ENCODE results near the gene ZNF580. TPM values are rescaled to one million over a fixed set of nuclear protein-coding genes. Genes with fewer than 3 reads are reported as not detected.

Gene ZNF580
- total and polyA plus RNA-seq, 10 of the 15 experiments (the other 5 are each of a cell fraction or from before 2014, with no cell fraction given), result 2.3 to 31.8 (median 10.0) TPM

DNA sequence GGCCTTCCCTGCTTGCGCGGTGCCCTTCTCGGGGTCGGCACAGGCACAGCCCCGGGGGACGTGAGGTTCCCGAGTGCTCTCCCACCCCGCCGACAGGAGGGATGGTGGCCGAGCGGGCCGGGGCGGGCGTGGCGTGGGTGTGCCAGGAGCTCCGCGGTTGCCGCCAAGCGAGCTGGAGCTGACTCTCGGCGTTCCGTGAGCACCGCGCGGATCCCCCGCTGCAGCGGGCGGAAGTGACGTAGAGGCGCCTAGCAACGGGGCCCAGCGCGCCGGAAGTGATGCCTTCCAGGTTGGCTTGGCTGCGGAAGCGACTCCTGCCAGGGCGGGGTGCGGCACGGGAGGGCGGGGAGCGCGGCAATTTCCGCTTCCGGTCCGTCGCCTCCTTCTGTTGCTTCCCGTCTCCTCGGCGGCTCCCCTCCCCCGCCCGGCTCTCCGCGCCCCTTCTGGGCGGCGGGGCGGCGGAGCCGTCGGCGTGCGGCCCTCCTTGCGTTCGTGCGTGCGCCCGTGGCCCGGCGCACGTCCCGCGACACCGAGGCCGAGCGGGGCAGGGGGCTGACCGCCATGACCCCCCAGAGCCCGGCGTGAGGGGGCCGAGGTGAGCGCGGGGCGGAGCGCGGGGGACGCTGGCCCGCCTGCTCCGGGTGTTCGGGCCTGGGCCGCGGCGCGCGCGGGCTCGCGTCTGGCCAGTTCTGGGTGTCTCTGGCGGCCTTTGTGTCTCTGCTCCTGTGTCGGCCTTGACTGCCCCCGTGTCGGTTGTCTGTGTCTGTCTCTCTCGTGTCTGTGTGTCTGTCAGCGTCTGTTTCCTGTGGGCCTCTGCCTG is 34.2 kb downstream of the ZNF580 start, which contains the start of gene EPN1 (continued):
- TF ChIP-seq, protein P1, sequence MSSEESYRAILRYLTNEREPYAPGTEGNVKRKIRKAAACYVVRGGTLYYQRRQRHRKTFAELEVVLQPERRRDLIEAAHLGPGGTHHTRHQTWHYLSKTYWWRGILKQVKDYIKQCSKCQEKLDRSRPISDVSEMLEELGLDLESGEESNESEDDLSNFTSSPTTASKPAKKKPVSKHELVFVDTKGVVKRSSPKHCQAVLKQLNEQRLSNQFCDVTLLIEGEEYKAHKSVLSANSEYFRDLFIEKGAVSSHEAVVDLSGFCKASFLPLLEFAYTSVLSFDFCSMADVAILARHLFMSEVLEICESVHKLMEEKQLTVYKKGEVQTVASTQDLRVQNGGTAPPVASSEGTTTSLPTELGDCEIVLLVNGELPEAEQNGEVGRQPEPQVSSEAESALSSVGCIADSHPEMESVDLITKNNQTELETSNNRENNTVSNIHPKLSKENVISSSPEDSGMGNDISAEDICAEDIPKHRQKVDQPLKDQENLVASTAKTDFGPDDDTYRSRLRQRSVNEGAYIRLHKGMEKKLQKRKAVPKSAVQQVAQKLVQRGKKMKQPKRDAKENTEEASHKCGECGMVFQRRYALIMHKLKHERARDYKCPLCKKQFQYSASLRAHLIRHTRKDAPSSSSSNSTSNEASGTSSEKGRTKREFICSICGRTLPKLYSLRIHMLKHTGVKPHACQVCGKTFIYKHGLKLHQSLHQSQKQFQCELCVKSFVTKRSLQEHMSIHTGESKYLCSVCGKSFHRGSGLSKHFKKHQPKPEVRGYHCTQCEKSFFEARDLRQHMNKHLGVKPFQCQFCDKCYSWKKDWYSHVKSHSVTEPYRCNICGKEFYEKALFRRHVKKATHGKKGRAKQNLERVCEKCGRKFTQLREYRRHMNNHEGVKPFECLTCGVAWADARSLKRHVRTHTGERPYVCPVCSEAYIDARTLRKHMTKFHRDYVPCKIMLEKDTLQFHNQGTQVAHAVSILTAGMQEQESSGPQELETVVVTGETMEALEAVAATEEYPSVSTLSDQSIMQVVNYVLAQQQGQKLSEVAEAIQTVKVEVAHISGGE (CRISPR knock-in tag; IDR thresholded peaks at IDR 0.05), result peak; percentile 65
- no peak for TF ChIP-seq RELB (IDR thresholded peaks at IDR 0.05; ENCODE audit: low read depth)
- TF ChIP-seq RCOR1 (conservative IDR thresholded peaks at IDR 0.05; ENCODE audit: low read depth, low read length), result no peak
- TF ChIP-seq ZNF217 (IDR thresholded peaks at IDR 0.05), result peak; percentile 83
- peak; percentile 78; the same call in 1 of the 2 replicates for TF ChIP-seq YY1 (IDR thresholded peaks at IDR 0.05; ENCODE audit: low read depth, low read length)
- TF ChIP-seq, protein P2, sequence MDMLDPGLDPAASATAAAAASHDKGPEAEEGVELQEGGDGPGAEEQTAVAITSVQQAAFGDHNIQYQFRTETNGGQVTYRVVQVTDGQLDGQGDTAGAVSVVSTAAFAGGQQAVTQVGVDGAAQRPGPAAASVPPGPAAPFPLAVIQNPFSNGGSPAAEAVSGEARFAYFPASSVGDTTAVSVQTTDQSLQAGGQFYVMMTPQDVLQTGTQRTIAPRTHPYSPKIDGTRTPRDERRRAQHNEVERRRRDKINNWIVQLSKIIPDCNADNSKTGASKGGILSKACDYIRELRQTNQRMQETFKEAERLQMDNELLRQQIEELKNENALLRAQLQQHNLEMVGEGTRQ (IDR thresholded peaks at IDR 0.05; ENCODE audit: borderline replicate concordance, low read depth, low read length), result no peak
- TF ChIP-seq IRF3 (IDR thresholded peaks at IDR 0.05), result no peak; the same call in 1 of the 2 replicates
- TF ChIP-seq EGR1 (IDR thresholded peaks at IDR 0.05; ENCODE audit: borderline replicate concordance in 1 of 2, low read depth in 2 of 2, low read length in 2 of 2), result 0 out of 3 replicates have a peak, but pooled peaks of 1 of the 2 experiments have one; percentile 17
- no peak for TF ChIP-seq MYC (IDR thresholded peaks at IDR 0.05; ENCODE audit: insufficient read depth, insufficient read length, insufficient replicate concordance, low read length, severe bottlenecking)
- TF ChIP-seq SPI1 (IDR thresholded peaks at IDR 0.05; ENCODE audit: borderline replicate concordance, insufficient read depth, low read depth, low read length), result peak; percentile 40
